Spleen (tissue), 7 donors: ENCODE measurements around the gene CTSK.
"Not testable (repeated sequence)": the region's sequence is repeated elsewhere in the genome, so short reads cannot be mapped to it uniquely, and the experiment has no call there.

ENCODE experiments used
- CTCF ChIP-seq, 11 experiments: fragments of 200-600 bp in 7 of 11; fragments of 450-650 bp in 4 of 11; sonication (generic) in 4 of 11; IDR thresholded peaks in 8 of 11; conservative IDR thresholded peaks in 3 of 11; 1 replicate in 7 of 11; 2 replicates in 4 of 11; pipeline versions ENCODE4 v1.4.0 to v1.8.0; 2016 to 2021; ENCODE audit warnings: antibody characterized with exemption in 11 of 11, inconsistent platforms in 4 of 11, mild to moderate bottlenecking in 1 of 11
- POLR2A ChIP-seq, 3 donors: fragments of 450-650 bp; IDR thresholded peaks; one replicate each; pipeline ENCODE4 v1.5.1; 2017; ENCODE audit warnings: antibody characterized with exemption in 3 of 3, mild to moderate bottlenecking in 1 of 3
- donor health status: DM: no; HTN: no; CAD: no; lungs with moderate emphysema.
- donor health status: DM: no; HTN: no; CAD: no.
- donor health status: DM: no; HTN: no; CAD: no.

GRCh38 chr1:150765977-150766301 lies 42.1 kb downstream of the CTSK start:
- not testable (repeated sequence) for TF ChIP-seq POLR2A (IDR thresholded peaks at IDR 0.05); CTCF (IDR thresholded peaks at IDR 0.05 in 8 of 11, conservative IDR thresholded peaks at IDR 0.05 in 3 of 11)
